Uterus (tissue), 4 donors: ENCODE results near the gene FRMD5. TPM values are rescaled to one million over a fixed set of nuclear protein-coding genes. Genes with fewer than 3 reads are reported as not detected.

Source experiments
- DNase-seq, 2 donors: peaks; one replicate each; pipeline ENCODE4 v3.0.0-alpha.2; 2019 to 2020
- H3K27ac ChIP-seq, 2 donors: fragments of 200-600 bp; sonication (generic); 1 replicate in 1 of 2; 2 replicates in 1 of 2; pipeline ENCODE4 v1.5.1; 2016 to 2018
- H3K27me3 ChIP-seq, 2 donors: fragments of 200-600 bp; sonication (generic); one replicate each; pipeline ENCODE4 v1.5.1; 2018 to 2019; ENCODE audit warnings: control low read depth in 1 of 2
- H3K36me3 ChIP-seq, 2 donors: fragments of 200-600 bp; sonication (generic); one replicate each; pipeline ENCODE4 v1.5.1; 2019; ENCODE audit warnings: control low read depth in 1 of 2
- H3K4me1 ChIP-seq, 2 donors: fragments of 200-600 bp; sonication (generic); one replicate each; pipeline ENCODE4 v1.5.1; 2018 to 2019; ENCODE audit warnings: control low read depth in 1 of 2
- H3K4me3 ChIP-seq, 2 donors: fragments of 200-600 bp; sonication (generic); 1 replicate in 1 of 2; 2 replicates in 1 of 2; pipeline ENCODE4 v1.5.1; 2018 to 2019; ENCODE audit warnings: mild to moderate bottlenecking in 1 of 2
- H3K9me3 ChIP-seq, 2 donors: fragments of 200-600 bp; sonication (generic); one replicate each; pipeline ENCODE4 v1.5.1; 2019; ENCODE audit warnings: control low read depth in 1 of 2
- CTCF ChIP-seq, 4 experiments: fragments of 200-600 bp in 2 of 4; fragments of 450-650 bp in 2 of 4; sonication (generic) in 2 of 4; IDR thresholded peaks; one replicate each; pipeline ENCODE4 v1.5.1; 2016 to 2019; ENCODE audit warnings: antibody characterized with exemption in 4 of 4, mild to moderate bottlenecking in 2 of 4, moderate library complexity in 1 of 4
- POLR2A ChIP-seq, 2 donors: fragments of 450-650 bp; IDR thresholded peaks; one replicate each; pipeline ENCODE4 v1.6.1; 2016; ENCODE audit warnings: antibody characterized with exemption in 2 of 2, mild to moderate bottlenecking in 1 of 2, moderate library complexity in 1 of 2
- intact Hi-C: fragments of 100-400 bp; cut with DNase I; formaldehyde crosslinking; loops from one replicate; pipeline ENCODE4 v1.15.1; 2023; ENCODE audit warnings: low total_unique reads
- total RNA-seq, 4 donors: library from RNA; depleted of rRNA in 3 of 4; stranded (reverse); fragments of >200 nt in 3 of 4; gene quantifications; one replicate each; pipeline versions ENCODE4 v1.1.0 to v1.2.4, GENCODE V29; 2014 to 2023
- donor health status: DM: yes; HTN: yes; CAD: no.

Gene FRMD5
- total RNA-seq, 4 donors from 2014 or later: 0.37 to 1.0 TPM; not detected in 2

GRCh38 chr15:43988900-43989299 lies 206.2 kb downstream of the FRMD5 start:
- H3K4me3 ChIP-seq: no peak overlapping the region
- no peaks in the 10 kb centered on the region for H3K4me1 ChIP-seq
- no peak for DNase-seq
- no peaks in the 10 kb centered on the region for H3K36me3 ChIP-seq
- no peak overlapping the region for H3K27ac ChIP-seq
- H3K27me3 ChIP-seq: no peaks in the 10 kb centered on the region
- H3K9me3 ChIP-seq: no peaks in the 10 kb centered on the region
- no peak for TF ChIP-seq CTCF (IDR thresholded peaks at IDR 0.05)
- TF ChIP-seq POLR2A (IDR thresholded peaks at IDR 0.05): no peak
- intact Hi-C loops: no loop called here

- Histone ChIP-seq H3K27me3 (no peaks in the 10 kb centered on the region), H3K4me3 (no peak overlapping the region), H3K4me1 (no peaks in the 10 kb centered on the region), H3K9me3 (no peaks in the 10 kb centered on the region), H3K27ac (no peak overlapping the region), H3K36me3 (no peaks in the 10 kb centered on the region)
- intact Hi-C loops: no loop called here
- TF ChIP-seq CTCF (IDR thresholded peaks at IDR 0.05) (no peak), POLR2A (IDR thresholded peaks at IDR 0.05) (no peak)
- no peak for DNase-seq
These were observed 207.1 kb downstream of the FRMD5 start for GRCh38 chr15:43987924-43988323.

GRCh38 chr15:43985976-43986680 lies 208.9 kb downstream of the FRMD5 start:
- H3K27ac ChIP-seq: no peak overlapping the region
- no peaks in the 10 kb centered on the region for H3K27me3 ChIP-seq
- no peaks in the 10 kb centered on the region for H3K4me1 ChIP-seq
- TF ChIP-seq CTCF (IDR thresholded peaks at IDR 0.05): no peak
- no peak for TF ChIP-seq POLR2A (IDR thresholded peaks at IDR 0.05)
- no peaks in the 10 kb centered on the region for H3K36me3 ChIP-seq
- no peak for DNase-seq
- no peak overlapping the region for H3K4me3 ChIP-seq
- intact Hi-C loops: no loop called here
- H3K9me3 ChIP-seq: no peaks in the 10 kb centered on the region

- DNase-seq: no peak
- TF ChIP-seq CTCF (IDR thresholded peaks at IDR 0.05) (no peak), POLR2A (IDR thresholded peaks at IDR 0.05) (no peak)
- H3K4me3 ChIP-seq: no peak overlapping the region
- no peaks in the 10 kb centered on the region for H3K36me3 ChIP-seq
- intact Hi-C loops: no loop called here
- H3K9me3 ChIP-seq: no peaks in the 10 kb centered on the region
- no peaks in the 10 kb centered on the region for H3K27me3 ChIP-seq
- H3K27ac ChIP-seq: no peak overlapping the region
- H3K4me1 ChIP-seq: no peaks in the 10 kb centered on the region
These were observed 213.5 kb downstream of the FRMD5 start for GRCh38 chr15:43981576-43981975.

GRCh38 chr15:43977072-43977884 lies 217.8 kb downstream of the FRMD5 start:
- Histone ChIP-seq H3K4me3 (no peak overlapping the region), H3K9me3 (no peaks in the 10 kb centered on the region), H3K27me3 (no peaks in the 10 kb centered on the region), H3K36me3 (no peaks in the 10 kb centered on the region), H3K27ac (no peak overlapping the region), H3K4me1 (no peaks in the 10 kb centered on the region)
- no peak for TF ChIP-seq POLR2A (IDR thresholded peaks at IDR 0.05)
- TF ChIP-seq CTCF (IDR thresholded peaks at IDR 0.05): no peak
- intact Hi-C loops: no loop called here
- DNase-seq: no peak
